Measurements from ENCODE around the gene SKAP2.

GRCh38 chr7:26694713-26695112 lies 169.7 kb downstream of the SKAP2 start:
- TF ChIP-seq CTCF (IDR thresholded peaks at IDR 0.05; ENCODE audit: poor library complexity, severe bottlenecking), result no peak
- TF ChIP-seq RAD21 (conservative IDR thresholded peaks at IDR 0.05), result no peak
- no peak for TF ChIP-seq EP300 (conservative IDR thresholded peaks at IDR 0.05; ENCODE audit: poor library complexity, severe bottlenecking)
- TF ChIP-seq EZH2 (IDR thresholded peaks at IDR 0.05; ENCODE audit: borderline replicate concordance, insufficient read depth, low read length, poor library complexity, severe bottlenecking), result no peak
- no peak for TF ChIP-seq REST (IDR thresholded peaks at IDR 0.05; ENCODE audit: borderline replicate concordance)
- no peak for TF ChIP-seq MXI1 (conservative IDR thresholded peaks at IDR 0.05; ENCODE audit: poor library complexity, severe bottlenecking)
- TF ChIP-seq TAF1 (IDR thresholded peaks at IDR 0.05; ENCODE audit: low read depth), result no peak
